H1 (cell line): ENCODE results near the gene SLC25A5. TPM values are rescaled to one million over a fixed set of nuclear protein-coding genes. Genes with fewer than 3 reads are reported as not detected.

Source experiments
- CTCF ChIA-PET: fragments of 300-600 bp; sonication (Branson Sonifier 250); formaldehyde crosslinking; loops from one replicate; lab custom pipeline; 2021; ENCODE audit not compliant: partially characterized antibody; lab: Charles Lee
- POLR2A ChIA-PET: fragments of 300-600 bp; sonication (Branson Sonifier 250); formaldehyde crosslinking; loops from one replicate; lab custom pipeline; 2021; ENCODE audit warnings: inconsistent platforms; ENCODE audit not compliant: partially characterized antibody; lab: Charles Lee
- DNase-seq, 2 experiments: peaks; one replicate each; pipeline versions ENCODE4 v3.0.0 to v3.0.0-alpha.2; 2010 to 2022; ENCODE audit warnings: low spot score in 2 of 2, low read depth in 1 of 2, mixed read lengths in 1 of 2
- FAIRE-seq: peaks from 2 replicates; lab custom pipeline; 2011; peaks lifted over from hg19 to GRCh38; lab: Jason Lieb, UNC
- H2AFZ ChIP-seq: 2 replicates; pipeline ENCODE4 v1.8.1; 2012; ENCODE audit warnings: low read length, inconsistent platforms
- H2AK5ac ChIP-seq: 2 replicates; pipeline ENCODE4 v1.6.1; 2013; ENCODE audit warnings: low read depth, low read length
- H2BK120ac ChIP-seq: replicated peaks from 2 replicates; pipeline ENCODE3; 2013; ENCODE audit warnings: low read depth, low read length, inconsistent platforms
- H2BK12ac ChIP-seq: 2 replicates; pipeline ENCODE4 v1.6.1; 2013; ENCODE audit warnings: low read depth, low read length
- H2BK15ac ChIP-seq: 2 replicates; pipeline ENCODE4 v1.6.1; 2013; ENCODE audit warnings: low read length
- H2BK20ac ChIP-seq: 2 replicates; pipeline ENCODE4 v1.6.1; 2013; ENCODE audit warnings: low read length
- H2BK5ac ChIP-seq: 2 replicates; pipeline ENCODE4 v1.6.1; 2013; ENCODE audit warnings: low read depth, low read length
- H3K14ac ChIP-seq: 2 replicates; pipeline ENCODE4 v1.6.1; 2013; ENCODE audit warnings: inconsistent platforms; ENCODE audit not compliant: insufficient read length
- H3K18ac ChIP-seq: 2 replicates; pipeline ENCODE4 v1.6.1; 2013; ENCODE audit warnings: low read length; ENCODE audit errors: extremely low read depth
- H3K23ac ChIP-seq: 2 replicates; pipeline ENCODE4 v1.6.1; 2013; ENCODE audit warnings: inconsistent platforms; ENCODE audit not compliant: insufficient read length
- H3K23me2 ChIP-seq: 2 replicates; pipeline ENCODE4 v1.6.1; 2013; ENCODE audit warnings: low read depth, low read length
- H3K27ac ChIP-seq: 2 replicates; pipeline ENCODE4 v1.6.1; 2011; ENCODE audit warnings: low read depth, low read length, inconsistent platforms
- H3K27me3 ChIP-seq, 4 experiments: replicated peaks in 1 of 4; 1 replicate in 1 of 4; 2 replicates in 3 of 4; pipeline versions ENCODE4 v1.6.1 to v1.8.1; 2011 to 2013; ENCODE audit warnings: low read length in 3 of 4, mild to moderate bottlenecking in 3 of 4, inconsistent platforms in 2 of 4, mixed read lengths in 2 of 4, moderate library complexity in 1 of 4; ENCODE audit not compliant: control insufficient read depth in 3 of 4, insufficient read depth in 3 of 4; ENCODE audit errors: extremely low read depth in 1 of 4
- H3K36me3 ChIP-seq, 4 experiments: 2 replicates each; pipeline versions ENCODE4 v1.6.1 to v1.8.1; 2011 to 2013; ENCODE audit warnings: mild to moderate bottlenecking in 4 of 4, low read length in 3 of 4, moderate library complexity in 2 of 4, control low read depth in 1 of 4, inconsistent platforms in 1 of 4; ENCODE audit not compliant: insufficient read depth in 4 of 4, control insufficient read depth in 2 of 4
- H3K4ac ChIP-seq: replicated peaks from 2 replicates; pipeline ENCODE3; 2013; ENCODE audit warnings: low read length, low read depth, mixed read lengths, inconsistent platforms; ENCODE audit not compliant: insufficient read length
- H3K4me1 ChIP-seq, 4 experiments: replicated peaks in 1 of 4; 1 replicate in 1 of 4; 2 replicates in 3 of 4; pipeline versions ENCODE4 v1.6.1 to v1.8.1; 2011 to 2013; ENCODE audit warnings: low read length in 3 of 4, inconsistent platforms in 2 of 4, mixed read lengths in 1 of 4; ENCODE audit not compliant: insufficient read depth in 4 of 4, control insufficient read depth in 3 of 4
- H3K4me2 ChIP-seq, 2 experiments: 2 replicates each; pipeline versions ENCODE4 v1.6.1 to v1.8.1; 2011 to 2013; ENCODE audit warnings: low read depth in 2 of 2, low read length in 2 of 2, control low read depth in 1 of 2, inconsistent platforms in 1 of 2, mild to moderate bottlenecking in 1 of 2; ENCODE audit not compliant: insufficient read depth in 1 of 2
- H3K4me3 ChIP-seq, 4 experiments: fragments of 200-600, 300-600 bp in 1 of 4; sonication (generic), shearing (Covaris generic), sonication (Bioruptor Twin) in 1 of 4; 2 replicates each; pipeline versions ENCODE4 v1.5.1 to v1.8.1; 2011 to 2016; ENCODE audit warnings: low read length in 4 of 4, low read depth in 3 of 4, control low read depth in 2 of 4, inconsistent platforms in 2 of 4, mild to moderate bottlenecking in 2 of 4, mixed read lengths in 1 of 4, moderate library complexity in 1 of 4; ENCODE audit not compliant: insufficient read depth in 2 of 4; ENCODE audit errors: extremely low read depth in 1 of 4
- H3K56ac ChIP-seq: replicated peaks from 2 replicates; pipeline ENCODE3; 2013; ENCODE audit warnings: low read depth, mild to moderate bottlenecking, mixed read lengths, low read length, inconsistent platforms; ENCODE audit not compliant: insufficient read length
- H3K79me1 ChIP-seq: 2 replicates; pipeline ENCODE4 v1.6.1; 2013; ENCODE audit warnings: low read depth, low read length, control low read depth
- H3K79me2 ChIP-seq, 2 experiments: 2 replicates each; pipeline versions ENCODE4 v1.6.1 to v1.8.1; 2012 to 2013; ENCODE audit warnings: low read length in 2 of 2, mild to moderate bottlenecking in 2 of 2, inconsistent platforms in 1 of 2; ENCODE audit not compliant: insufficient read depth in 2 of 2, control insufficient read depth in 1 of 2
- H3K9ac ChIP-seq, 4 experiments: replicated peaks in 1 of 4; 1 replicate in 1 of 4; 2 replicates in 3 of 4; pipeline versions ENCODE4 v1.6.1 to v1.8.1; 2011 to 2013; ENCODE audit warnings: low read depth in 3 of 4, low read length in 3 of 4, control low read depth in 2 of 4, mild to moderate bottlenecking in 2 of 4, moderate library complexity in 2 of 4, inconsistent platforms in 1 of 4; ENCODE audit errors: extremely low read depth in 1 of 4
- H3K9me3 ChIP-seq, 2 experiments: 2 replicates each; pipeline versions ENCODE4 v1.6.1 to v1.8.1; 2012 to 2013; ENCODE audit warnings: mild to moderate bottlenecking in 2 of 2, moderate library complexity in 2 of 2, control low read depth in 1 of 2, inconsistent platforms in 1 of 2, low read depth in 1 of 2, low read length in 1 of 2, mixed read lengths in 1 of 2; ENCODE audit not compliant: insufficient read depth in 2 of 2
- H4K20me1 ChIP-seq, 2 experiments: replicated peaks in 1 of 2; 2 replicates each; pipeline versions ENCODE3 to v1.8.1; 2011 to 2013; ENCODE audit warnings: inconsistent platforms in 2 of 2, low read length in 2 of 2, mild to moderate bottlenecking in 1 of 2; ENCODE audit not compliant: insufficient read depth in 2 of 2, control insufficient read depth in 1 of 2
- H4K5ac ChIP-seq: 2 replicates; pipeline ENCODE4 v1.6.1; 2013; ENCODE audit warnings: low read length, low read depth, mixed read lengths, inconsistent platforms; ENCODE audit not compliant: insufficient read length
- H4K8ac ChIP-seq: 2 replicates; pipeline ENCODE4 v1.8.0; 2013; ENCODE audit warnings: mild to moderate bottlenecking, moderate library complexity, low read length, inconsistent platforms; ENCODE audit not compliant: insufficient read depth; ENCODE audit errors: extremely low read depth
- H4K91ac ChIP-seq: replicated peaks from 2 replicates; pipeline ENCODE3; 2013; ENCODE audit warnings: low read length, mixed read lengths, inconsistent platforms; ENCODE audit not compliant: insufficient read length
- CTCF ChIP-seq, 3 experiments: IDR thresholded peaks; 1 replicate in 2 of 3; 2 replicates in 1 of 3; pipeline versions ENCODE4 v1.5.1 to v1.6.1; 2011; ENCODE audit warnings: low read length in 3 of 3, mild to moderate bottlenecking in 3 of 3, inconsistent platforms in 2 of 3, low read depth in 1 of 3, moderate library complexity in 1 of 3; ENCODE audit not compliant: insufficient read depth in 1 of 3; ENCODE audit errors: control extremely low read depth in 1 of 3
- RAD21 ChIP-seq, 2 experiments: IDR thresholded peaks in 1 of 2; conservative IDR thresholded peaks in 1 of 2; 2 replicates each; pipeline ENCODE4 v1.6.1; 2011; ENCODE audit warnings: low read depth in 2 of 2, low read length in 2 of 2, improper control_type of control experiment in 1 of 2, inconsistent platforms in 1 of 2, mild to moderate bottlenecking in 1 of 2, moderate library complexity in 1 of 2
- USF2 ChIP-seq: IDR thresholded peaks from 2 replicates; pipeline ENCODE4 v1.6.1; 2011; ENCODE audit warnings: low read length, improper control_type of control experiment
- YY1 ChIP-seq: IDR thresholded peaks from 2 replicates; pipeline ENCODE4 v1.6.1; 2011; ENCODE audit warnings: low read depth, mild to moderate bottlenecking, low read length
- WGBS, 2 experiments: shearing (Covaris generic) in 1 of 2; methylation state at CpG; one replicate each; pipeline versions ENCODE4 v1.1.6 to v1.1.7; 2013 to 2015; ENCODE audit warnings: low lambda C conversion rate in 2 of 2, mixed read lengths in 2 of 2, inconsistent platforms in 1 of 2, low coverage in 1 of 2, missing lambda C conversion rate in 1 of 2; ENCODE audit not compliant: insufficient replicate concordance in 2 of 2, insufficient coverage in 1 of 2, insufficient read length in 1 of 2; ENCODE audit errors: extremely low coverage in 1 of 2, missing lambda C conversion rate in 1 of 2; 5-methylcytosine and 5-hydroxymethylcytosine counted together
- polyA plus RNA-seq, 7 experiments: library from polyadenylated mRNA; depleted of rRNA in 3 of 7; stranded (reverse) in 5 of 7; unstranded in 2 of 7; fragments of >200 nt in 5 of 7; fragments of 200-250 nt in 2 of 7; gene quantifications; 1 replicate in 5 of 7; 2 replicates in 1 of 7; 4 replicates in 1 of 7; pipeline versions ENCODE4 v1.2.1 to v1.2.3, GENCODE V29; 2011 to 2013; ENCODE audit warnings: missing spikeins in 2 of 7, mixed read lengths in 2 of 7
- total RNA-seq: library from RNA; stranded (reverse); fragmentation: NEBNext Ultra II Directional; extraction: Animal tissue kit (Norgen Biotek cat#: 25700); gene quantifications from 2 replicates; pipeline ENCODE4 v1.2.1, GENCODE V29; 2021

SLC25A5 gene
- total and polyA plus RNA-seq, 2 of the 8 experiments (the other 6 are each of a cell fraction or from before 2014, with no cell fraction given): 512 to 727 TPM

- FAIRE-seq (no peak), DNase-seq (no peak)
- Histone ChIP-seq H3K4me2 (no peak overlapping the region), H4K20me1 (no peaks in the 10 kb centered on the region), H2AFZ (no peak overlapping the region), H3K27me3 (no peaks in the 10 kb centered on the region), H3K56ac (no peak overlapping the region), H4K5ac (no peak overlapping the region), H3K23me2 (no peaks in the 10 kb centered on the region), H3K27ac (no peak overlapping the region), H2BK15ac (no peak overlapping the region), H2BK20ac (no peak overlapping the region), H3K4me3 (no peak overlapping the region), H3K4ac (no peak overlapping the region), H2AK5ac (no peak overlapping the region), H4K8ac (no peak overlapping the region), H2BK120ac (no peak overlapping the region), H3K4me1 (peaks cover 0 to 2% (median 0%) of the 10 kb centered on the region in 4 experiments; a peak in 1 of 7 replicates), H3K79me1 (no peaks in the 10 kb centered on the region), H3K18ac (no peak overlapping the region), H3K14ac (no peak overlapping the region), H3K9me3 (no peaks in the 10 kb centered on the region), H2BK12ac (no peak overlapping the region), H3K9ac (no peak overlapping the region), H4K91ac (no peak overlapping the region), H3K36me3 (no peaks in the 10 kb centered on the region), H2BK5ac (no peak overlapping the region), H3K79me2 (no peaks in the 10 kb centered on the region), H3K23ac (no peak overlapping the region)
- ChIA-PET CTCF (interaction anchor here (1.0 to 1.4 kb wide), 3 partner anchors 10 to 17 kb away, joined by 3 to 4 read pairs (median 3); no protein-coding TSS in a partner anchor), POLR2A (interaction anchor here (0.6 kb wide), 1 partner anchor 240 kb away, joined by 3 read pairs; no protein-coding TSS in a partner anchor)
- WGBS, 2 experiments: 77% methylated on average over 4 of the region's 4 CpGs; no CpG with 5 or more reads in 1 of the 2 experiments
- TF ChIP-seq RAD21 (IDR thresholded peaks at IDR 0.05 in 1 of 2, conservative IDR thresholded peaks at IDR 0.05 in 1 of 2; ENCODE audit: low read depth in 2 of 2, low read length in 2 of 2) (no peak), USF2 (no peak), CTCF (IDR thresholded peaks at IDR 0.05; ENCODE audit: control extremely low read depth in 1 of 3, insufficient read depth in 1 of 3, low read depth in 1 of 3, low read length in 3 of 3) (no peak), YY1 (no peak)
Observed at GRCh38 chrX:119505945-119506344, 37.7 kb downstream of the SLC25A5 start.
